Lower leg skin (tissue), 3 donors: Measurements from ENCODE around the gene PIANP.

Experiments used
- POLR2A ChIP-seq, 2 donors: fragments of 450-650 bp; IDR thresholded peaks; one replicate each; pipeline ENCODE4 v1.6.1; 2016 to 2017; ENCODE audit warnings: antibody characterized with exemption in 2 of 2, mild to moderate bottlenecking in 1 of 2, moderate library complexity in 1 of 2
- TF ChIP-seq, protein P1 (sequence below), 3 donors: fragments of 450-650 bp; IDR thresholded peaks; one replicate each; pipeline ENCODE4 v1.5.1; 2016; ENCODE audit warnings: antibody characterized with exemption in 3 of 3, mild to moderate bottlenecking in 3 of 3, moderate library complexity in 2 of 3

DNA sequence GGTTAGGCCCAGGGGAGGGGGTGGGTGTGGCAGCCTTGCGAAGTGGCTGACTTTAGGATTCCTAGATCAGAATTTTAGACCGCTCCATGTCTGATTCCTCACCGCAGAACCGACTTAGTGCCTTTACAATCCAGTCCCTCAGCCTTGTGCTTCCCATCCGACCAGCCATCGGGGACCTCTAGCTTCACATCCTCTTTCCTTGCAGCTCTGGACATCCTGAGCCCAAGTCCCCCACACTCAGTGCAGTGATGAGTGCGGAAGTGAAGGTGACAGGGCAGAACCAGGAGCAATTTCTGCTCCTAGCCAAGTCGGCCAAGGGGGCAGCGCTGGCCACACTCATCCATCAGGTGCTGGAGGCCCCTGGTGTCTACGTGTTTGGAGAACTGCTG is 23.8 kb upstream of the PIANP start:
- TF ChIP-seq, protein P1, sequence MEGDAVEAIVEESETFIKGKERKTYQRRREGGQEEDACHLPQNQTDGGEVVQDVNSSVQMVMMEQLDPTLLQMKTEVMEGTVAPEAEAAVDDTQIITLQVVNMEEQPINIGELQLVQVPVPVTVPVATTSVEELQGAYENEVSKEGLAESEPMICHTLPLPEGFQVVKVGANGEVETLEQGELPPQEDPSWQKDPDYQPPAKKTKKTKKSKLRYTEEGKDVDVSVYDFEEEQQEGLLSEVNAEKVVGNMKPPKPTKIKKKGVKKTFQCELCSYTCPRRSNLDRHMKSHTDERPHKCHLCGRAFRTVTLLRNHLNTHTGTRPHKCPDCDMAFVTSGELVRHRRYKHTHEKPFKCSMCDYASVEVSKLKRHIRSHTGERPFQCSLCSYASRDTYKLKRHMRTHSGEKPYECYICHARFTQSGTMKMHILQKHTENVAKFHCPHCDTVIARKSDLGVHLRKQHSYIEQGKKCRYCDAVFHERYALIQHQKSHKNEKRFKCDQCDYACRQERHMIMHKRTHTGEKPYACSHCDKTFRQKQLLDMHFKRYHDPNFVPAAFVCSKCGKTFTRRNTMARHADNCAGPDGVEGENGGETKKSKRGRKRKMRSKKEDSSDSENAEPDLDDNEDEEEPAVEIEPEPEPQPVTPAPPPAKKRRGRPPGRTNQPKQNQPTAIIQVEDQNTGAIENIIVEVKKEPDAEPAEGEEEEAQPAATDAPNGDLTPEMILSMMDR (IDR thresholded peaks at IDR 0.05), result no peak
- TF ChIP-seq POLR2A (IDR thresholded peaks at IDR 0.05), result no peak
